GM19395 (cell line): ENCODE results near the gene STARD3.
"Not testable (repeated sequence)": the region's sequence is repeated elsewhere in the genome, so short reads cannot be mapped to it uniquely, and the experiment has no call there.

Source experiments
- ATAC-seq: cut with Tn5 transposase; IDR thresholded peaks from one replicate; pipeline ENCODE4 v1.9.1; 2021; ENCODE audit warnings: mild to moderate bottlenecking, moderate library complexity; ENCODE audit not compliant: unreplicated experiment

The STARD3 gene

GRCh38 chr17:39687101-39687545 is 50.2 kb downstream of the STARD3 start:
- no peak for ATAC-seq

DNA sequence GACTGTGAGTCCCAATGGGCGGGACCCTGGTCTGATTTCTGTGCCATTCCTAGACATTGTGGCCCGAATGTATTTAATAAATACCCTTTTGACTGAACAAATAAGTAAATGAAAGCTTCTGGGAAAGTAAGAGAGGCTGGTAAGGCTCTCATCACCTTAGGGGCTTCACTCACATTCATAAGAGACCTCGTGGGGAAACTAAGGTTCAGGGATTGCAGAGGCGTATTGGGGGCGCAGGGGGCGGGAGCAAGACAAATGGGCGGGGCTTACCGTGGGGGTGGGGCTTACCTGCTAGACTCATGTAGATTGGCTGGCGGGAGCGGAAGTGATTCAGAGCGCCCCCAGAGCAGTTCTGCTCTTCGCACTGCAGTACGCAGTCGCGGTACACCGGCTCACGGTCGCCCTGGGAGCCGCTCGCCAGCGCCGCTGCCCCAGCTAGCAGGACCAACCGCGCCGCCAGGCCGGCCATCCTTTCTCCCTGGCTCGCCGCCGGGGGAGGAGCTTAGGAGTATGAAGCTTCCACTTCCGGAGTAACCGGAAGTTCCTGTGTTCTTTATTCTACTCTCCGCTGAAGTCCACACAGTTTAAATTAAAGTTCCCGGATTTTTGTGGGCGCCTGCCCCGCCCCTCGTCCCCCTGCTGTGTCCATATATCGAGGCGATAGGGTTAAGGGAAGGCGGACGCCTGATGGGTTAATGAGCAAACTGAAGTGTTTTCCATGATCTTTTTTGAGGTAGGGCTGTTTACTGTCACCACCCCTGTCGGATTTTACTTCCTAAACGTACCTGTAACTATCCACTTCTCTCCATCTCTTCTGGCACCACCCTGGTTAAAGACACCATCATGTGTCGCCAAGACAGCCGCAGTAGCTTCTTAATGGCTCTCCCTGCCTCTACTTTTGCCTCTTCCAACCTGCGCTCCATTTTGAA is 50.9 kb downstream of the STARD3 start, which contains the start of gene PGAP3:
Gene PGAP3 (minus strand): TSS at position 512 of the 929 bp plus-strand sequence. CDS start 43 bp downstream, at position 469.
- peak; percentile 89 for ATAC-seq

DNA sequence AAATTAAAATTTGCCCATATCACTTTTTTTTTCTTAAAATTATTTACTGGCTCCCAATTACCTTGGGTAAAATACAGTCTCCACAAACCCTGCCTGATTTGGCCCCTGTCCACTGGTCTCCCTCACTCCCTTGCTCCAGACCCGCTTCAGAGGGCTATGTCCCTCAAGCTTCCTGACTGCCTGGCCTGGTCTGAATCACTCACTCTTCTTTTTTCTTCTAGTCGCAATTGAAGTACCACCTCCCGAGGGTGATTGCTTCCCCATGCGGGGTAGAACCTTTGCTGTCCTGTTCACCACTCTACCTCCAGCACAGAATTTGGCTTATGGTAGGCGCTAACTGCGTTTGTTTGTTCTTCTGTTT is 51.5 kb downstream of the STARD3 start:
- ATAC-seq = no peak

GRCh38 chr17:39688945-39689344 is 52.0 kb downstream of the STARD3 start:
- ATAC-seq = no peak

- no peak for ATAC-seq
These were observed 57.6 kb downstream of the STARD3 start for GRCh38 chr17:39694593-39694992.

GRCh38 chr17:39695089-39695474 is 58.1 kb downstream of the STARD3 start:
- ATAC-seq = no peak

DNA sequence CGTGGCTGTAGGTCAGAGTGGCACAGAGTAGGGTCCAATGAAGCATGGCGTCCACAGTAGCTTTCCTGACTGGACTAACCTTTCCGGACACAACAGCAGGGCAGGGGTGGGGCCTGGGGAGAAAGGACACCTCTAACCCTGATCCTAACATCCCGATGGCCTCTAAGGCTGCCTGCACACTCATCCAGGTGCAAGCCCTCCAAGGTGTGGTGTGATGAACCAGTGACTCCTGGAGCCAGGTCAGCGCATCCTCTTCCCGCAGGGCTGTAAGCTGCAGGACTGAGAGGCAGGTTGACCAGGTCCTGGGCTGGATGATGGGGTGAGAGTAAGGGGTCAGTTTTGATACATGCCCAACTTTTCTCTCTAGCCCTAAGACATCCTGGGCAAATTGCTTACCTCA is 59.8 kb downstream of the STARD3 start:
- no peak for ATAC-seq

DNA sequence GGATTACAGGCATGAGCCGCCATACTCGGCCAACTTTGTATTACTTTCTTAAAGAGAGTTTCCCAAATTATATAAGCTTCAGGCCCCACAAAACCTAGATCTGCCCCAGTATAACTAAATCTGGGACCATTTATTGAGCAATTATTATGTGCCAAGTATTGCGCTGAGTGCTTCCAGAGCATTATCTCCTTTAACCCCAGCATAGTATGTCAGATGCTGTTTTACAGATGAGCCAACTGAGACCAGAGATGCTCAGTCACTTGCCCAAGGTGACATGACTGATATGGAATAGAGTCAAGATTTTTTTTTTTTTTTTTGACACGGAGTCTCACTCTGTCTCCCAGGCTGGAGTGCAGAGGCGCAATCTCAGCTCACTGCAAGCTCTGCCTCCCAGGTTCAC is 61.0 kb downstream of the STARD3 start:
- ATAC-seq = no peak

DNA sequence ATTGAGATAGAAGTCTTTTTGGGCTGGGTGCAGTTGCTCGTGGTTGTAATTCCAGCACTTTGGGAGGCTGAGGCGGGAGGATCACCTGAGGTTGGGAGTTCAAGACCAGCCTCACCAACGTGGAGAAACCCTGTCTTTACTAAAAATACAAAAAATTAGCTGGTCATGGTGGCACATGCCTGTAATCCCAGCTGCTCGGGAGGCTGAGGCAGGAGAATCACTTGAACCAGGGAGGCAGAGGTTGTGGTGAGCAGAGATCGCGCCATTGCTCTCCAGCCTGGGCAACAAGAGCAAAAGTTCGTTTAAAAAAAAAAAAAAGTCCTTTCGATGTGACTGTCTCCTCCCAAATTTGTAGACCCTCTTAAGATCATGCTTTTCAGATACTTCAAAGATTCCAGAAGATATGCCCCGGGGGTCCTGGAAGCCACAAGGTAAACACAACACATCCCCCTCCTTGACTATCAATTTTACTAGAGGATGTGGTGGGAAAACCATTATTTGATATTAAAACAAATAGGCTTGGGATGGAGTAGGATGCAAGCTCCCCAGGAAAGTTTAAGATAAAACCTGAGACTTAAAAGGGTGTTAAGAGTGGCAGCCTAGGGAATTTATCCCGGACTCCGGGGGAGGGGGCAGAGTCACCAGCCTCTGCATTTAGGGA is 62.3 kb downstream of the STARD3 start:
- ATAC-seq = not testable (repeated sequence)

- ATAC-seq = no peak
These were observed 62.8 kb downstream of the STARD3 start, which contains the start of gene ERBB2 for GRCh38 chr17:39699818-39700147. TSS of gene ERBB2 (plus strand) at chr17:39700064. CDS start at chr17:39700239, 175 bp downstream.

DNA sequence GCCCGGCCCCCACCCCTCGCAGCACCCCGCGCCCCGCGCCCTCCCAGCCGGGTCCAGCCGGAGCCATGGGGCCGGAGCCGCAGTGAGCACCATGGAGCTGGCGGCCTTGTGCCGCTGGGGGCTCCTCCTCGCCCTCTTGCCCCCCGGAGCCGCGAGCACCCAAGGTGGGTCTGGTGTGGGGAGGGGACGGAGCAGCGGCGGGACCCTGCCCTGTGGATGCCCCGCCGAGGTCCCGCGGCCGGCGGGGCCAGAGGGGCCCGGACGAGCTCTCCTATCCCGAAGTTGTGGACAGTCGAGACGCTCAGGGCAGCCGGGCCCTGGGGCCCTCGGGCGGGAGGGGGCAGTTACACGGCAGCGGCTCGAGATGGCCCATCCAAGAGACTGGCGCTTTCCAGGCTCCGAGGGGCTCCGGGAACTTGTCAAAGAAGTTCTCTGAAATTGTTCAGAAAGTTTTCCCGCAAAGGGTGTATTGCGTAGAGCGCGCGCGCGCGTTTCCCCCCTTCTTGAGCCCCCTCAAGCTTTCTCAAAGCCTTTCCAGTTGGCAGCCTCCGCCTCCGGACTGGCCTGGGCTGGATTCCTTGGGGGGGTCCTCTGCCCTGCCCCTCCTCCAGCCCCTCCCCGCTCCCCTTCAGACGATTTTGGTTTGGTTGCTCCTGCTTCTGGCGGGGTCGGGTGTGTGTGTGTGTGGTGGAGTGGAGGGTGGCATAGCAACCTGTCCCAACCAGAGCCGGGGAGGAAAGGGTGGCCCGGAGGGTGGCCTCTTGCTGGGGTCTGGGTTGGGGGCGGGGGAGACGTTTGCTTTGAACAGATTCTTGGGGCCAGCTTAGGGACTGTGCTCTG is 63.4 kb downstream of the STARD3 start:
- no peak for ATAC-seq

GRCh38 chr17:39701012-39701783 is 64.3 kb downstream of the STARD3 start:
- ATAC-seq = no peak

DNA sequence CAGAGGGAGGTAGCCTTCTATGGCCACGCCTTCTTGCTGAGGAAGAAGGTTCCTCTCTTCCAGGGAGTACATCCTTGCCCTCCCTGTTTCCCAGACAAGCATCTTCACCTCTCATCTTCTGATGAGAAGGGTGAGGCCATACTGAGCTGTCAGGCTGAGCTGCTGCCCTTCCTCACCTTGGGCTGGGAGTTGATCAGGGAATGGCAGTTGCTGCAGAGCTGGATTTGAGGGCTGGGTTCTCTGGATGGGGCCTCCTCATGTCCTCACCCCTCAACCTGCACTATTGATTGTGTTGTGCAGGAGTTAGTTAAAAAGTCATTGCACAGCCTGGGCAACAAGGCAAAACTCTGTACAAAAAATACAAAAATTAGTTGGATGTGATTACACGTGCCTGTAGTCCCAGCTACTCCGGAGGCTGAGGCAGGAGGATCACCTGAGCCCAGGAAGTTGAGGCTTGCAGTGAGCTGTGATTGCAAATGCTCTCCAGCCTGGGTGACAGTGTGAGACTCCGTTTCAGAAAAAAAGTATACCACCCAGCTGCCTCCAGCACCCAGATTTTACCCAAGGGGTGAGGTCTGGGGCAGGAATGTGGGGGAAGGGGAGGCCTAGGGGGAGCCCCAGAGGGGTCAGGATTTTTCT is 65.0 kb downstream of the STARD3 start:
- ATAC-seq = no peak

- no peak for ATAC-seq
These were observed 66.3 kb downstream of the STARD3 start for GRCh38 chr17:39702901-39703893.

DNA sequence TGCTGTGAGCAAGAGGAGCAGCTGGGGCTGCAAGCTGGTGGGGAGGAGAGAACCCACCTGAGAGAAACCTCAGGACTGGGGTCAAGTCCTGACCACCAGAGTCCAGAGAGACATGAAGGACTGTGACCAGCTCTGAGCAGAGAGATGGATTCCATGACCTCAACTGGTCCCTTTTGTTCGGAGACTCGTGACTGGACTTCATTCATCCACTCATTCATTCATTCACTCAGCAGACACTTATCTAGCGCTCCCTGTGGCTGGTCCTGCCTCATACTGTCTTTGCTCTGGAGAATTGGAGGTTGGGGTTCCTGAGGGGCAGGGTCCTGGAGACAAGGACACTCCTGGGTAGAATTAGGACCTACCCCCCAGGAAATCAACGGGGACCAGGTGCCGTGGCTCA is 67.0 kb downstream of the STARD3 start:
- no peak for ATAC-seq

- ATAC-seq = no peak
These were observed 68.0 kb downstream of the STARD3 start for GRCh38 chr17:39704821-39705551.

- ATAC-seq = no peak
These were observed 68.9 kb downstream of the STARD3 start for GRCh38 chr17:39705786-39706348.

- no peak for ATAC-seq
These were observed 69.4 kb downstream of the STARD3 start for GRCh38 chr17:39706383-39706782.
